KMS-11 (cell line): ENCODE data around the gene KCNQ1.

ENCODE experiments used
- H2AFZ ChIP-seq: fragments of 200-600 bp; sonication (generic); 2 replicates; pipeline ENCODE4 v1.6.1; 2016; ENCODE audit warnings: antibody characterized with exemption, mixed run types, low read depth
- H3K27ac ChIP-seq: fragments of 200-600 bp; sonication (generic); 2 replicates; pipeline ENCODE4 v1.6.1; 2016; ENCODE audit warnings: mild to moderate bottlenecking, mixed run types
- H3K27me3 ChIP-seq: fragments of 200-600 bp; sonication (generic); 2 replicates; pipeline ENCODE4 v1.6.1; 2017; ENCODE audit warnings: mild to moderate bottlenecking, low read depth, mixed run types, moderate library complexity; ENCODE audit not compliant: insufficient read depth
- H3K36me3 ChIP-seq: fragments of 200-600 bp; sonication (generic); 2 replicates; pipeline ENCODE4 v1.6.1; 2017; ENCODE audit warnings: mild to moderate bottlenecking, mixed run types; ENCODE audit not compliant: insufficient read depth
- H3K4me1 ChIP-seq: fragments of 200-600 bp; sonication (generic); 2 replicates; pipeline ENCODE4 v1.6.1; 2016; ENCODE audit warnings: mild to moderate bottlenecking, low read depth, mixed run types; ENCODE audit not compliant: poor library complexity, severe bottlenecking
- H3K4me2 ChIP-seq: fragments of 200-600 bp; sonication (generic); 2 replicates; pipeline ENCODE4 v1.7.0; 2016; ENCODE audit warnings: mild to moderate bottlenecking, mixed run types
- H3K4me3 ChIP-seq: fragments of 200-600 bp; sonication (generic); IDR thresholded peaks from 2 replicates; pipeline ENCODE4 v1.6.1; 2017; ENCODE audit warnings: low read depth, low read length, mixed read lengths; ENCODE audit not compliant: insufficient read depth
- H3K79me2 ChIP-seq: fragments of 200-600 bp; sonication (generic); 2 replicates; pipeline ENCODE4 v1.6.1; 2016; ENCODE audit warnings: low read depth, mixed run types; ENCODE audit not compliant: insufficient read depth
- H3K9ac ChIP-seq: fragments of 200-600 bp; sonication (generic); 2 replicates; pipeline ENCODE4 v1.6.1; 2016; ENCODE audit warnings: mild to moderate bottlenecking, mixed run types
- H4K20me1 ChIP-seq: fragments of 200-600 bp; sonication (generic); 2 replicates; pipeline ENCODE4 v1.6.1; 2016; ENCODE audit warnings: mild to moderate bottlenecking, mixed run types; ENCODE audit not compliant: insufficient read depth
- CTCF ChIP-seq: fragments of 200-600 bp; sonication (generic); conservative IDR thresholded peaks from 2 replicates; pipeline ENCODE4 v1.6.1; 2017; ENCODE audit warnings: low read depth, mild to moderate bottlenecking, antibody characterized with exemption, low read length, moderate library complexity, mixed read lengths

The KCNQ1 gene

DNA sequence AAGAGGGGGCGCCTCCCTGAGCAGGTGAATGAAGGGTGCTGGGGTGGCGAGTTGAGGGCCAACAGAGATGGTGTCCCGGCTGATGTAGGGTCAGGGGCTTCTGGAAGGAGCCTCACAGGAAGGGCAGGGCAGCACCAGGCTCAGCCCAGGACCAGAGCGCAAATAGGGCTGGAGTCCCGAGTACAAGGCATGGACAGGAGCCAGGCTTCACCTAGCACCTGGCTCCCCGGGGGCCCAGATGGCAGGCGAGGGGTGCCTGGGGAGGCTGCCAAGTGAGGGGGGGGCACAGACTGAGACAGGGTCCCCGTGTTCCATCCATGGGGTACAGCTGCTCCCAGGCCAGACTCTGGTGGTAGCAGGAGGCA lies 105.8 kb downstream of the KCNQ1 start:
- Histone ChIP-seq H2AFZ (no peak overlapping the region), H3K4me3 (no peak overlapping the region), H3K4me2 (no peak overlapping the region), H3K27me3 (no peaks in the 10 kb centered on the region), H3K4me1 (no peaks in the 10 kb centered on the region), H4K20me1 (no peaks in the 10 kb centered on the region), H3K9ac (no peak overlapping the region), H3K36me3 (no peaks in the 10 kb centered on the region), H3K27ac (no peak overlapping the region), H3K79me2 (no peaks in the 10 kb centered on the region)
- no peak for TF ChIP-seq CTCF

- Histone ChIP-seq H4K20me1 (no peaks in the 10 kb centered on the region), H3K9ac (no peak overlapping the region), H3K27me3 (no peaks in the 10 kb centered on the region), H2AFZ (no peak overlapping the region), H3K27ac (no peak overlapping the region), H3K79me2 (no peaks in the 10 kb centered on the region), H3K36me3 (no peaks in the 10 kb centered on the region), H3K4me1 (no peaks in the 10 kb centered on the region), H3K4me3 (no peak overlapping the region), H3K4me2 (no peak overlapping the region)
- no peak for TF ChIP-seq CTCF
These were observed 106.3 kb downstream of the KCNQ1 start for GRCh38 chr11:2551131-2551530.

DNA sequence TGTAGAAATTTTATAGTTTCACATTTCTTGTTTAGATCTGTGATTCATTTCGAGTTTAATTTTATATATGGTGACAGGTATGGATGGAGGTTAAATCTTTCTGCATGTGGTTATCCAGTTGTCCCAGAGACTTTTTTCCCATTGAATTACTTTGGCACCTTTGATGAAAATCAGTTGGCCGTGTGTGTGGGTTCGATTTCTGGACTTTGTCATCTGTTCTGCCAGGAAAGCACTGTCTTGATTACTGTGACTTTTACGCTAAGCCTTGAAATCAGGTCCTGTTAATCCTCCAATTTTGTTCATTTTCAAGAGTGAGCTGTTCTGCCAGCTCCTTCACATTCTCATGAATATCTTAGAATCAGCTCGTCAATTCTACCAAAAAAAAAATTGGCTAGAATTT lies 107.4 kb downstream of the KCNQ1 start:
- Histone ChIP-seq H3K79me2 (no peaks in the 10 kb centered on the region), H3K9ac (no peak overlapping the region), H3K4me2 (no peak overlapping the region), H3K4me3 (no peak overlapping the region), H4K20me1 (no peaks in the 10 kb centered on the region), H3K27me3 (no peaks in the 10 kb centered on the region), H2AFZ (no peak overlapping the region), H3K4me1 (no peaks in the 10 kb centered on the region), H3K36me3 (no peaks in the 10 kb centered on the region), H3K27ac (no peak overlapping the region)
- TF ChIP-seq CTCF, result no peak

DNA sequence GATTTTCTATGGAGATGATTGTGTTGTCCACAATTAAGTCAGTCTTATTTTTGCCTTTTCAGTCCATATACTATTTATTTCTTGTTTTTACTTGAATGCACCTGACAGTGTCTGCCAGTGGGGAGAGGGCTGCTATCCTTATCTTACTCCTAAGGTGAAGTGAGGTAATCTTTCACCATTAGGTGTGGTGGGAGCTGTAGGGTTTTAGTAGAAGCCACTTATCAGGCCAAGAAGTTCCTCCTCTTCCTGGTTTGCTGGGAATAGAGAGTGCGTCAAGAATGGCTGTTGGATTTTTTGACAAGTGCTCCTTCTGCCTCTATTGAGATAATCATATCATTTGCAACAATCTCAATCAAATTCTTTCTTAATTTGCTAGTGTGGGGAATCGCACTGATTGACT lies 108.4 kb downstream of the KCNQ1 start:
- Histone ChIP-seq H3K79me2 (no peaks in the 10 kb centered on the region), H3K4me2 (no peak overlapping the region), H3K4me3 (no peak overlapping the region), H2AFZ (no peak overlapping the region), H3K27ac (no peak overlapping the region), H4K20me1 (no peaks in the 10 kb centered on the region), H3K9ac (no peak overlapping the region), H3K27me3 (no peaks in the 10 kb centered on the region), H3K36me3 (no peaks in the 10 kb centered on the region), H3K4me1 (no peaks in the 10 kb centered on the region)
- TF ChIP-seq CTCF, result no peak

- no peaks in the 10 kb centered on the region for H3K79me2 ChIP-seq
- TF ChIP-seq CTCF, result no peak
- no peaks in the 10 kb centered on the region for H4K20me1 ChIP-seq
- no peak overlapping the region for H3K4me3 ChIP-seq
- H3K9ac ChIP-seq, result no peak overlapping the region
- no peak overlapping the region for H3K4me2 ChIP-seq
- no peaks in the 10 kb centered on the region for H3K36me3 ChIP-seq
- no peaks in the 10 kb centered on the region for H3K27me3 ChIP-seq
- H2AFZ ChIP-seq, result no peak overlapping the region
- H3K4me1 ChIP-seq, result no peaks in the 10 kb centered on the region
- no peak overlapping the region for H3K27ac ChIP-seq
These were observed 109.1 kb downstream of the KCNQ1 start for GRCh38 chr11:2553886-2554285.
